WTC11 (cell line): Measurements from ENCODE around the gene MACROD2. TPM values are rescaled to one million over a fixed set of nuclear protein-coding genes. Genes with fewer than 3 reads are reported as not detected.

Experiments used
- ATAC-seq: fragments of 200-7000 bp; cut with Tn5 transposase; 2 replicates; pipeline ENCODE4 v1.10.0; 2021; ENCODE audit warnings: mild to moderate bottlenecking, moderate library complexity
- CTCF ChIA-PET: fragments of 300-600 bp; sonication (Branson Sonifier 250); formaldehyde crosslinking; loops from one replicate; lab custom pipeline; 2021; ENCODE audit warnings: antibody characterized with exemption; lab: Charles Lee
- POLR2A ChIA-PET: fragments of 350-600 bp; sonication (Branson Sonifier 250); formaldehyde crosslinking; loops from one replicate; lab custom pipeline; 2021; ENCODE audit warnings: antibody characterized with exemption; lab: Charles Lee
- DNase-seq: peaks from one replicate; pipeline ENCODE4 v3.0.0; 2021; ENCODE audit warnings: low spot score
- H3K27ac Mint-ChIP-seq: 2 replicates; pipeline ENCODE4 v1.8.0; 2021; ENCODE audit warnings: mixed read lengths
- H3K27me3 Mint-ChIP-seq: 2 replicates; pipeline ENCODE4 v1.8.0; 2021; ENCODE audit warnings: low read depth, mild to moderate bottlenecking, moderate library complexity, mixed read lengths
- H3K36me3 Mint-ChIP-seq: 2 replicates; pipeline ENCODE4 v1.8.0; 2021; ENCODE audit warnings: mixed read lengths
- H3K4me1 Mint-ChIP-seq: 2 replicates; pipeline ENCODE4 v1.8.0; 2022; ENCODE audit warnings: mixed read lengths
- H3K4me3 Mint-ChIP-seq: 2 replicates; pipeline ENCODE4 v1.8.0; 2021; ENCODE audit warnings: mild to moderate bottlenecking, moderate library complexity, mixed read lengths
- H3K9me3 Mint-ChIP-seq: 2 replicates; pipeline ENCODE4 v1.8.0; 2021; ENCODE audit warnings: mixed read lengths
- ARID4B ChIP-seq: sonication (generic); formaldehyde crosslinking; IDR thresholded peaks from 2 replicates; pipeline ENCODE4 v1.8.0; 2023; ENCODE audit warnings: missing genetic modification reagents, mild to moderate bottlenecking, borderline replicate concordance
- ATF3 ChIP-seq: sonication (generic); formaldehyde crosslinking; conservative IDR thresholded peaks from 2 replicates; pipeline ENCODE4 v1.8.1; 2022; ENCODE audit warnings: mild to moderate bottlenecking, missing genetic modification reagents
- EMX1 ChIP-seq: fragments of 250-450 bp; sonication (Bioruptor Pico); IDR thresholded peaks from 2 replicates; pipeline ENCODE4 v1.8.0; 2021; ENCODE audit warnings: mild to moderate bottlenecking
- ESRRA ChIP-seq: sonication (generic); formaldehyde crosslinking; IDR thresholded peaks from 2 replicates; pipeline ENCODE4 v1.8.1; 2022; ENCODE audit warnings: mild to moderate bottlenecking, missing genetic modification reagents, borderline replicate concordance
- FOXJ3 ChIP-seq: sonication (generic); formaldehyde crosslinking; IDR thresholded peaks from 2 replicates; pipeline ENCODE4 v1.9.0; 2021; ENCODE audit warnings: missing genetic modification reagents, mild to moderate bottlenecking, borderline replicate concordance
- FOXK1 ChIP-seq: sonication (generic); formaldehyde crosslinking; IDR thresholded peaks from 2 replicates; pipeline ENCODE4 v1.8.0; 2022; ENCODE audit warnings: mild to moderate bottlenecking, moderate library complexity, missing genetic modification reagents
- GRHL2 ChIP-seq: fragments of 250-450 bp; sonication (Bioruptor Pico); IDR thresholded peaks from 2 replicates; pipeline ENCODE4 v1.8.0; 2022; ENCODE audit warnings: mild to moderate bottlenecking, moderate library complexity; ENCODE audit not compliant: insufficient replicate concordance, severe bottlenecking
- IRF2 ChIP-seq: sonication (generic); formaldehyde crosslinking; IDR thresholded peaks from 2 replicates; pipeline ENCODE4 v1.8.0; 2022; ENCODE audit warnings: low read depth, missing genetic modification reagents, borderline replicate concordance
- NFYB ChIP-seq: sonication (generic); formaldehyde crosslinking; conservative IDR thresholded peaks from 2 replicates; pipeline ENCODE4 v1.8.0; 2022; ENCODE audit warnings: low read depth, missing genetic modification reagents
- NR3C1 ChIP-seq: sonication (generic); formaldehyde crosslinking; conservative IDR thresholded peaks from 2 replicates; pipeline ENCODE4 v1.8.1; 2023; ENCODE audit warnings: low read depth, mild to moderate bottlenecking, missing genetic modification reagents
- TEAD1 ChIP-seq: sonication (generic); formaldehyde crosslinking; IDR thresholded peaks from 2 replicates; pipeline ENCODE4 v1.8.0; 2022; ENCODE audit warnings: mild to moderate bottlenecking, missing genetic modification reagents
- ZMAT4 ChIP-seq: fragments of 250-450 bp; sonication (Bioruptor Pico); IDR thresholded peaks from 2 replicates; pipeline ENCODE4 v1.9.0; 2021; ENCODE audit warnings: mild to moderate bottlenecking
- ZNF317 ChIP-seq: sonication (generic); formaldehyde crosslinking; IDR thresholded peaks from 2 replicates; pipeline ENCODE4 v1.8.1; 2023; ENCODE audit warnings: low read depth, mild to moderate bottlenecking, moderate library complexity, missing genetic modification reagents, borderline replicate concordance
- ZNF396 ChIP-seq: fragments of 250-450 bp; sonication (Bioruptor Pico); IDR thresholded peaks from 2 replicates; pipeline ENCODE4 v1.8.0; 2021; ENCODE audit warnings: mild to moderate bottlenecking, moderate library complexity, borderline replicate concordance
- ZNF532 ChIP-seq: fragments of 250-450 bp; sonication (Bioruptor Pico); IDR thresholded peaks from 2 replicates; pipeline ENCODE4 v1.9.0; 2021; ENCODE audit warnings: mild to moderate bottlenecking, borderline replicate concordance
- ZNF671 ChIP-seq: fragments of 250-450 bp; sonication (Bioruptor Pico); IDR thresholded peaks from 2 replicates; pipeline ENCODE4 v1.8.0; 2021; ENCODE audit warnings: mild to moderate bottlenecking
- total RNA-seq: library from RNA; stranded (reverse); gene quantifications from 3 replicates; pipeline ENCODE4 v1.2.3, GENCODE V29; 2021
- TF ChIP-seq, protein P1 (sequence below): sonication (generic); formaldehyde crosslinking; IDR thresholded peaks from 2 replicates; pipeline ENCODE4 v1.8.0; 2022; ENCODE audit warnings: mild to moderate bottlenecking, missing genetic modification reagents
- TF ChIP-seq, protein P2 (sequence below): sonication (generic); formaldehyde crosslinking; conservative IDR thresholded peaks from 2 replicates; pipeline ENCODE4 v1.8.1; 2023; ENCODE audit warnings: mild to moderate bottlenecking, low read depth, missing genetic modification reagents, moderate library complexity

The MACROD2 gene
- total RNA-seq, 1 experiment from 2014 or later: 4.1 TPM

GRCh38 chr20:15440049-15440820, 1444.9 kb downstream of the MACROD2 start:
- ChIA-PET CTCF (no interaction called here), POLR2A (no interaction called here)
- H3K4me1 Mint-ChIP-seq: peaks cover 32% of the 10 kb centered on the region
- H3K9me3 Mint-ChIP-seq: peaks cover 26% of the 10 kb centered on the region
- TF ChIP-seq FOXJ3 (CRISPR knock-in tag) (no peak), GRHL2 (no peak), TEAD1 (CRISPR knock-in tag) (no peak), EMX1 (CRISPR knock-in tag) (no peak), ESRRA (CRISPR knock-in tag) (no peak), NR3C1 (CRISPR knock-in tag) (no peak), ZMAT4 (no peak)
- no peak for ATAC-seq
- peak overlapping the region; percentile 9 for H3K4me3 Mint-ChIP-seq
- peaks cover 15% of the 10 kb centered on the region for H3K36me3 Mint-ChIP-seq
- peak overlapping the region; percentile 28; the same call in 1 of the 2 replicates for H3K27ac Mint-ChIP-seq
- H3K27me3 Mint-ChIP-seq: no peaks in the 10 kb centered on the region
- DNase-seq: no peak

DNA sequence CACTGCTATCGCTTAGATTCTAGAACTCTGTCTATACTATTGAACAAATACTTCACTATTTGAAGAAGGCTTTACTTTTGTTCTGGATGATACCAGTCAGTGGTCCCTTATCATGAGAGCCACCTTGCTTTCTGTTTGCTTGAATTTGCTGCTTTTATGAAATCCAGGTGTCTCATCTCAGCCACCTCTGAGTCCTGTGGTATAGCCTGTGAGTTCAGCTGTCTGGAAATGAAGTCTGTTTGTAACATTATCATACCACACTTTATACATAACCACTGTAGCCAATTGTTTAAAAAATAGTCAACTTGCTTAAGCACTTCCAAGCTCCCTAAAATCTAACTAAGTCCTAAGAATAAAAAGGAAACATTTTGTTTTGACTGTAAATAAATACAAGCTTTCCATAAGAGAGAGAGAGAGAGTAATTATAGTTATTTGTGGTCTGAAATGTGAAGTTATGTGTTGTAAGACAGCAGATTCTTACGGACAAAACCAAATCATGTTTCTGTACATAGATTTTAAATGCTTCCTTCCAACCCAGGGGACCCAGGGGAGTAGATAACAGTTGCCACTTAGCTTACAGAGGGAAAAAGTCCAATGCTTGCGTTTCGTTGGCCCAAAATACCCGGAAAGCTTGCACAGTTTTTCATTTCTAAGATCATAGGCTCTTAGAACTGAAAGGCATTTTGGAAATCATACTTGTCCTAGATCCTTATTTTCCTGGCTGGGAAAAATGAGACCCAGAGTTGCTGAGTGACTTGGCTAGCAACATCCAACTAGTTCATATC, 1449.9 kb downstream of the MACROD2 start:
- Mint-ChIP-seq H3K9me3 (no peaks in the 10 kb centered on the region), H3K4me3 (no peak overlapping the region), H3K27me3 (no peaks in the 10 kb centered on the region), H3K27ac (no peak overlapping the region), H3K36me3 (no peaks in the 10 kb centered on the region), H3K4me1 (peaks cover 11% of the 10 kb centered on the region)
- no peak for TF ChIP-seq ZNF671 (CRISPR knock-in tag)
- TF ChIP-seq ZNF532 (CRISPR knock-in tag): no peak
- TF ChIP-seq FOXK1 (CRISPR knock-in tag): no peak
- TF ChIP-seq, protein P1, sequence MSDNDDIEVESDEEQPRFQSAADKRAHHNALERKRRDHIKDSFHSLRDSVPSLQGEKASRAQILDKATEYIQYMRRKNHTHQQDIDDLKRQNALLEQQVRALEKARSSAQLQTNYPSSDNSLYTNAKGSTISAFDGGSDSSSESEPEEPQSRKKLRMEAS (CRISPR knock-in tag): no peak
- TF ChIP-seq ATF3: no peak
- ATAC-seq: no peak
- ChIA-PET POLR2A (no interaction called here), CTCF (no interaction called here)
- DNase-seq: no peak

- ChIA-PET POLR2A (no interaction called here), CTCF (no interaction called here)
- H3K4me1 Mint-ChIP-seq: 0 out of 2 replicates have a peak, but pooled peaks cover under 1% of the 10 kb centered on the region
- DNase-seq (no peak), ATAC-seq (no peak)
- no peaks in the 10 kb centered on the region for H3K9me3 Mint-ChIP-seq
- no peak overlapping the region for H3K4me3 Mint-ChIP-seq
- no peaks in the 10 kb centered on the region for H3K36me3 Mint-ChIP-seq
- no peaks in the 10 kb centered on the region for H3K27me3 Mint-ChIP-seq
- no peak overlapping the region for H3K27ac Mint-ChIP-seq
- TF ChIP-seq NFYB (CRISPR knock-in tag) (no peak), ZNF317 (CRISPR knock-in tag) (no peak), ARID4B (no peak), IRF2 (CRISPR knock-in tag) (no peak), ZNF396 (CRISPR knock-in tag) (no peak)
- TF ChIP-seq, protein P2, sequence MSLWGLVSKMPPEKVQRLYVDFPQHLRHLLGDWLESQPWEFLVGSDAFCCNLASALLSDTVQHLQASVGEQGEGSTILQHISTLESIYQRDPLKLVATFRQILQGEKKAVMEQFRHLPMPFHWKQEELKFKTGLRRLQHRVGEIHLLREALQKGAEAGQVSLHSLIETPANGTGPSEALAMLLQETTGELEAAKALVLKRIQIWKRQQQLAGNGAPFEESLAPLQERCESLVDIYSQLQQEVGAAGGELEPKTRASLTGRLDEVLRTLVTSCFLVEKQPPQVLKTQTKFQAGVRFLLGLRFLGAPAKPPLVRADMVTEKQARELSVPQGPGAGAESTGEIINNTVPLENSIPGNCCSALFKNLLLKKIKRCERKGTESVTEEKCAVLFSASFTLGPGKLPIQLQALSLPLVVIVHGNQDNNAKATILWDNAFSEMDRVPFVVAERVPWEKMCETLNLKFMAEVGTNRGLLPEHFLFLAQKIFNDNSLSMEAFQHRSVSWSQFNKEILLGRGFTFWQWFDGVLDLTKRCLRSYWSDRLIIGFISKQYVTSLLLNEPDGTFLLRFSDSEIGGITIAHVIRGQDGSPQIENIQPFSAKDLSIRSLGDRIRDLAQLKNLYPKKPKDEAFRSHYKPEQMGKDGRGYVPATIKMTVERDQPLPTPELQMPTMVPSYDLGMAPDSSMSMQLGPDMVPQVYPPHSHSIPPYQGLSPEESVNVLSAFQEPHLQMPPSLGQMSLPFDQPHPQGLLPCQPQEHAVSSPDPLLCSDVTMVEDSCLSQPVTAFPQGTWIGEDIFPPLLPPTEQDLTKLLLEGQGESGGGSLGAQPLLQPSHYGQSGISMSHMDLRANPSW (CRISPR knock-in tag): no peak
These were observed 1451.1 kb downstream of the MACROD2 start for GRCh38 chr20:15446373-15446772.
